WTC11 (cell line): ENCODE results near the gene RFNG.
A peak's percentile ranks its signal among the peaks of the same experiment; 100 is the strongest.

ENCODE experiments used
- ATF1 ChIP-seq: sonication (generic); formaldehyde crosslinking; IDR thresholded peaks from 2 replicates; pipeline ENCODE4 v1.8.1; 2023; ENCODE audit warnings: mild to moderate bottlenecking, moderate library complexity, missing genetic modification reagents
- CTCF ChIP-seq: fragments of 200-600 bp; IDR thresholded peaks from 2 replicates; pipeline ENCODE4 v1.8.0; 2022; ENCODE audit warnings: antibody characterized with exemption
- GTF2I ChIP-seq: fragments of 250-450 bp; sonication (Bioruptor Pico); conservative IDR thresholded peaks from 2 replicates; pipeline ENCODE4 v1.4.0; 2021; ENCODE audit warnings: mild to moderate bottlenecking
- NFE2L1 ChIP-seq: sonication (generic); formaldehyde crosslinking; IDR thresholded peaks from 2 replicates; pipeline ENCODE4 v1.8.1; 2023; ENCODE audit warnings: missing genetic modification reagents
- TCF7 ChIP-seq: sonication (generic); formaldehyde crosslinking; IDR thresholded peaks from 2 replicates; pipeline ENCODE4 v1.8.0; 2022; ENCODE audit warnings: mild to moderate bottlenecking, low read depth, missing genetic modification reagents, moderate library complexity
- TP53 ChIP-seq: sonication (generic); formaldehyde crosslinking; IDR thresholded peaks from 2 replicates; pipeline ENCODE4 v1.8.1; 2023; ENCODE audit warnings: mild to moderate bottlenecking, missing genetic modification reagents
- USF2 ChIP-seq: sonication (generic); formaldehyde crosslinking; IDR thresholded peaks from 2 replicates; pipeline ENCODE4 v1.8.1; 2023; ENCODE audit warnings: mild to moderate bottlenecking, missing genetic modification reagents, moderate library complexity
- ZNF263 ChIP-seq: sonication (generic); formaldehyde crosslinking; IDR thresholded peaks from 2 replicates; pipeline ENCODE4 v1.8.1; 2022; ENCODE audit warnings: low read depth, mild to moderate bottlenecking, moderate library complexity, missing genetic modification reagents
- ZNF423 ChIP-seq: fragments of 250-450 bp; sonication (Bioruptor Pico); IDR thresholded peaks from 2 replicates; pipeline ENCODE4 v2.1.2; 2022; ENCODE audit warnings: mild to moderate bottlenecking, moderate library complexity

DNA sequence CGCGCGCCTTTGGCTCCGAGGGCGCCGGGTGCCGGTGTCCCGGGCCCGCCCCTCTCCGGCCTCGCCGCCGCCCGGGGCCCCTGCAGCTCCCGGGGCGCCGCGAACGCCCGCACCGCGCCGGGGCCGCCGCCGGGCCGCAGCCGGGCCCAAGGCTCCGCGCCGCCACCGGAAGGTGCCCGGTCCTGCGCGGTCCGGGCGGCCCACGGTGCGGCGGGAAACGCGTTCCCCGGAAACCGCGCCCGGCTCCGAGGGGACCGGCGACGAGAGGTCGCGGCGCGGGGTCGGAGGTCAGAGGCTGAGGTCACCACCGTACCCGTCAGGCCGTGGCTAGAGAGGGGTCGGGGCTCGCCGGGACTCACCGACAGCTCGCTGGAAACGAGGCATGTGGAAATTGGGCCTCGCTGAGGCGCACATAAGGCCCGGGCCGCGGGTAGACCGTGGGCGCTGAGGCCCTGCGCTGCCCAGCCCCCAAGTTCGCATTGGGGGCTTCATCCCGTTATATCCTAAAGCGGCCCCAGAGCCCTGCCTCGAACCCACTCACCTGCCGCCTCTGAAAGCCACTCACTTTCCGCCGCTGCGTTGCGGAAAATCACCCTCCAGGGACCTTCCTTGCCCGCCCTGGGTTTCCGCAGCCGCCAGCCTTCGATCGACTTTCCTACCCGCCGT, 14.2 kb upstream of the RFNG start, which contains the start of gene DUS1L:
- no peak for TF ChIP-seq GTF2I
- no peak for TF ChIP-seq CTCF
- no peak for TF ChIP-seq TCF7
- no peak for TF ChIP-seq ZNF263 (CRISPR knock-in tag)
- TF ChIP-seq ATF1 = no peak
- TF ChIP-seq TP53 = peak; percentile 68; the same call in 1 of the 2 replicates
- no peak for TF ChIP-seq ZNF423 (CRISPR knock-in tag)
- no peak for TF ChIP-seq NFE2L1 (CRISPR knock-in tag)
- peak; percentile 31; the same call in 1 of the 2 replicates for TF ChIP-seq USF2 (CRISPR knock-in tag)
